OCI-LY3 (cell line): ENCODE measurements around the gene DEPP1.

Source experiments
- H2AFZ ChIP-seq: fragments of 200-600, 300-600 bp; shearing (Covaris generic); 2 replicates; pipeline ENCODE4 v1.6.0; 2014; ENCODE audit warnings: antibody characterized with exemption, low read depth, low read length
- H3K27ac ChIP-seq: fragments of 200-600, 300-600 bp; sonication (generic); 2 replicates; pipeline ENCODE4 v1.5.1; 2014; ENCODE audit warnings: mild to moderate bottlenecking, low read length, moderate library complexity, mixed read lengths
- H3K27me3 ChIP-seq: fragments of 200-600, 300-600 bp; sonication (generic); 2 replicates; pipeline ENCODE4 v1.6.1; 2014; ENCODE audit warnings: low read depth, low read length, mixed read lengths
- H3K36me3 ChIP-seq: fragments of 200-600, 300-600 bp; sonication (generic); replicated peaks from 2 replicates; pipeline ENCODE3; 2014; ENCODE audit warnings: low read depth, low read length, mixed read lengths
- H3K4me1 ChIP-seq: fragments of 300-600, 200-600 bp; sonication (generic); 2 replicates; pipeline ENCODE4 v1.6.1; 2014; ENCODE audit warnings: low read length, mixed read lengths
- H3K4me2 ChIP-seq: fragments of 200-600, 300-600 bp; sonication (generic); 2 replicates; pipeline ENCODE4 v1.6.1; 2014; ENCODE audit warnings: low read length, mixed read lengths
- H3K4me3 ChIP-seq: fragments of 300-600, 200-600 bp; sonication (generic); 2 replicates; pipeline ENCODE4 v1.5.1; 2014; ENCODE audit warnings: antibody characterized with exemption, mild to moderate bottlenecking, low read length, moderate library complexity
- H3K79me2 ChIP-seq: fragments of 300-600, 200-600 bp; shearing (Covaris generic); 2 replicates; pipeline ENCODE4 v1.6.1; 2014; ENCODE audit warnings: mild to moderate bottlenecking, low read length, mixed read lengths
- H3K9ac ChIP-seq: fragments of 300-600, 200-600 bp; shearing (Covaris generic); 2 replicates; pipeline ENCODE4 v1.6.0; 2014; ENCODE audit warnings: mild to moderate bottlenecking, low read length, moderate library complexity
- H3K9me3 ChIP-seq: fragments of 200-600, 300-600 bp; shearing (Covaris generic); 2 replicates; pipeline ENCODE4 v1.6.1; 2014; ENCODE audit warnings: low read length, mixed read lengths; ENCODE audit not compliant: insufficient read depth
- H4K20me1 ChIP-seq: fragments of 200-600, 300-600 bp; sonication (generic); 2 replicates; pipeline ENCODE4 v1.6.1; 2016; ENCODE audit warnings: low read length, mixed read lengths; ENCODE audit not compliant: insufficient read depth
- EZH2phosphoT487 ChIP-seq: fragments of 200-600 bp; shearing (Covaris generic); IDR thresholded peaks from 2 replicates; pipeline ENCODE4 v1.6.1; 2018; ENCODE audit warnings: antibody characterized with exemption, mixed run types, low read depth
- TF ChIP-seq, protein P1 (sequence below): fragments of 200-600, 300-600 bp; sonication (generic); IDR thresholded peaks from 2 replicates; pipeline ENCODE4 v1.5.1; 2014; ENCODE audit warnings: antibody characterized with exemption, low read length, low read depth

DEPP1 gene

DNA sequence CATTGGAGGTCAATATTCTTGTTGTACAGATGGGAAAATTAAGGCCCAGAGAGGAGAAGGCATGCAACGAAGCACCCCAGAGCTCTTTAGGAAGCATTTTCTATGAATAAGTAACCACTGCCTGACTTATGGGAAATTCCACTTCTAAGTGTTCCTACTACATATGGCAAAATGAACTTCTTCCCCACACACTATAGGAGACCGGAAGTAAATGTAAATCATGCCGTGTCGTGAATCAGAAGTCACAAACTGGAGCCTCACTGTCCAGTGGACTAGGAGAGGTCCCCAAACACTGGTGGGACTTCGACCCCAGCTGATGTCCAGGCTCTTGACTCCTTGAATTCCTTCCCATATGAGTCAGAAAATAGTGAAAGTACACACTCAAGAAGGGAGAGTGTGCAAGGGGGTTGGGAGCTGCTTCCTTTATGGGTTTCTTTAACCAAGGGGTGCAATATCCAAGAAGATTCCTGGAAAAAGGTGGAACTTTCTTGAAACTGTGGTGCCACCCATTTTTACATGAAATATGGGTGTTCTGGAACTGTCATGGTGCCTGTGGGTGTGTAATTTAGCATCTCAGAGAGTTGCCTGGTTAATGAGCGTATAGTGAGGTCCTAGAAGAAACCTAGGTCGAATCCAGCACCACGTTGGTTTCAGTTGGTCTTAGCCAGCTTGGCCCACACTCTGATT, 12.3 kb downstream of the DEPP1 start:
- H3K9me3 ChIP-seq, result no peaks in the 10 kb centered on the region

DNA sequence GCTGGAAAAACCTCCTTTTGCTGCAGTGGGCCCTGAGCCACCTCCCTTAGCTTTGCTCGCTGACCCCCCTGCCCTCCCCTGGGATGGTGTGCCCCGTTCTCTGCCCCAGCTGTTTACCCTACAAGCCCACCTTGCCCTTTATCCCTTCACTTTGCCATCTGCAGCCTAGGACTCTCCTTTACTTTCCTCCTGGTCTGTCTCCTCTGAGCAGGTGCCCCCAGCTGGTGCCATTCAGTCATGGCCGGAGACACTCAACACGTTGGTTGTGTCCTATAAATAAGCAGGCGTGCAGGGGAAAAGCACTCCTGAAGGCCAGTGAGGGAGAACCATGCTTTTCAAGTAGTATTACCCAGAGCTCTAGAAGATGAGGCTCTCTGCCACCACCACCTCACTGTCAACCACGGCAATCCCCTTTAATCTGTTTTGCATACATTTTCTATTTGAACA, 12.9 kb downstream of the DEPP1 start:
- no peaks in the 10 kb centered on the region for H3K9me3 ChIP-seq
- no peaks in the 10 kb centered on the region for H3K79me2 ChIP-seq
- peak overlapping the region; percentile 9; the same call in 1 of the 2 replicates for H2AFZ ChIP-seq
- peak overlapping the region; percentile 51 for H3K27ac ChIP-seq
- no peak overlapping the region for H3K4me3 ChIP-seq
- peaks cover 75% of the 10 kb centered on the region for H3K4me1 ChIP-seq
- peak overlapping the region; percentile 7; the same call in 1 of the 2 replicates for H3K9ac ChIP-seq
- peak overlapping the region; percentile 36 for H3K4me2 ChIP-seq
- H3K36me3 ChIP-seq, result no peaks in the 10 kb centered on the region
- no peaks in the 10 kb centered on the region for H4K20me1 ChIP-seq
- no peak for TF ChIP-seq EZH2phosphoT487
- TF ChIP-seq, protein P1, sequence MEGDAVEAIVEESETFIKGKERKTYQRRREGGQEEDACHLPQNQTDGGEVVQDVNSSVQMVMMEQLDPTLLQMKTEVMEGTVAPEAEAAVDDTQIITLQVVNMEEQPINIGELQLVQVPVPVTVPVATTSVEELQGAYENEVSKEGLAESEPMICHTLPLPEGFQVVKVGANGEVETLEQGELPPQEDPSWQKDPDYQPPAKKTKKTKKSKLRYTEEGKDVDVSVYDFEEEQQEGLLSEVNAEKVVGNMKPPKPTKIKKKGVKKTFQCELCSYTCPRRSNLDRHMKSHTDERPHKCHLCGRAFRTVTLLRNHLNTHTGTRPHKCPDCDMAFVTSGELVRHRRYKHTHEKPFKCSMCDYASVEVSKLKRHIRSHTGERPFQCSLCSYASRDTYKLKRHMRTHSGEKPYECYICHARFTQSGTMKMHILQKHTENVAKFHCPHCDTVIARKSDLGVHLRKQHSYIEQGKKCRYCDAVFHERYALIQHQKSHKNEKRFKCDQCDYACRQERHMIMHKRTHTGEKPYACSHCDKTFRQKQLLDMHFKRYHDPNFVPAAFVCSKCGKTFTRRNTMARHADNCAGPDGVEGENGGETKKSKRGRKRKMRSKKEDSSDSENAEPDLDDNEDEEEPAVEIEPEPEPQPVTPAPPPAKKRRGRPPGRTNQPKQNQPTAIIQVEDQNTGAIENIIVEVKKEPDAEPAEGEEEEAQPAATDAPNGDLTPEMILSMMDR, result no peak
- no peaks in the 10 kb centered on the region for H3K27me3 ChIP-seq

More for the DNA sequence above, 12.3 kb downstream of the DEPP1 start:
- TF ChIP-seq, protein P1, result no peak
- no peak for TF ChIP-seq EZH2phosphoT487
- Histone ChIP-seq H3K27me3 (no peaks in the 10 kb centered on the region), H4K20me1 (no peaks in the 10 kb centered on the region), H2AFZ (peak overlapping the region; percentile 9; the same call in 1 of the 2 replicates), H3K4me1 (peaks cover 69% of the 10 kb centered on the region), H3K36me3 (no peaks in the 10 kb centered on the region), H3K4me2 (peak overlapping the region; percentile 36), H3K27ac (peak overlapping the region; percentile 51), H3K9ac (no peak overlapping the region), H3K79me2 (no peaks in the 10 kb centered on the region), H3K4me3 (no peak overlapping the region)

DNA sequence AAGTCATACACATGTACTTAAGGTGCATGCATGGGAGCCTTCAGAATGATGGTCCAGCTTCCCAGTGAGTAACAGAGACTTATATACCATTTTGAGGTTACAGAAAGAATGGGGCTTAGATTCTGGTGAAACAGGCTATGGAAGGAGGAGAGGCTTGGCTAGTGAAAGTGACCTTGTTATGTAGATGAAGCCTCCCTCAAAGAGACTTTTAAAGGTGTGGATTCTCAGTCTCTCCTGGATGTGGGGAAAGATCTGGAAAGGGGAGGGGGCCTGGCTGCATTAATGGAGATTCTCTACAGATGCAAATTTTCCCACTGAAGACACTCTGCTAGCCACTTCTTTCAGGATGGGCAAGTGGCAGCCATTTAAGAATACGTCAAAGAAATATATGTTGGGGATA, 13.5 kb downstream of the DEPP1 start:
- Histone ChIP-seq H3K4me2 (peak overlapping the region; percentile 80), H3K4me1 (peaks cover 78% of the 10 kb centered on the region), H3K9ac (no peak overlapping the region), H3K27ac (peak overlapping the region; percentile 51; the same call in 1 of the 2 replicates), H3K36me3 (no peaks in the 10 kb centered on the region), H3K79me2 (no peaks in the 10 kb centered on the region), H3K4me3 (no peak overlapping the region), H3K27me3 (no peaks in the 10 kb centered on the region), H2AFZ (no peak overlapping the region), H3K9me3 (no peaks in the 10 kb centered on the region), H4K20me1 (no peaks in the 10 kb centered on the region)
- TF ChIP-seq, protein P1, result no peak
- TF ChIP-seq EZH2phosphoT487, result no peak

DNA sequence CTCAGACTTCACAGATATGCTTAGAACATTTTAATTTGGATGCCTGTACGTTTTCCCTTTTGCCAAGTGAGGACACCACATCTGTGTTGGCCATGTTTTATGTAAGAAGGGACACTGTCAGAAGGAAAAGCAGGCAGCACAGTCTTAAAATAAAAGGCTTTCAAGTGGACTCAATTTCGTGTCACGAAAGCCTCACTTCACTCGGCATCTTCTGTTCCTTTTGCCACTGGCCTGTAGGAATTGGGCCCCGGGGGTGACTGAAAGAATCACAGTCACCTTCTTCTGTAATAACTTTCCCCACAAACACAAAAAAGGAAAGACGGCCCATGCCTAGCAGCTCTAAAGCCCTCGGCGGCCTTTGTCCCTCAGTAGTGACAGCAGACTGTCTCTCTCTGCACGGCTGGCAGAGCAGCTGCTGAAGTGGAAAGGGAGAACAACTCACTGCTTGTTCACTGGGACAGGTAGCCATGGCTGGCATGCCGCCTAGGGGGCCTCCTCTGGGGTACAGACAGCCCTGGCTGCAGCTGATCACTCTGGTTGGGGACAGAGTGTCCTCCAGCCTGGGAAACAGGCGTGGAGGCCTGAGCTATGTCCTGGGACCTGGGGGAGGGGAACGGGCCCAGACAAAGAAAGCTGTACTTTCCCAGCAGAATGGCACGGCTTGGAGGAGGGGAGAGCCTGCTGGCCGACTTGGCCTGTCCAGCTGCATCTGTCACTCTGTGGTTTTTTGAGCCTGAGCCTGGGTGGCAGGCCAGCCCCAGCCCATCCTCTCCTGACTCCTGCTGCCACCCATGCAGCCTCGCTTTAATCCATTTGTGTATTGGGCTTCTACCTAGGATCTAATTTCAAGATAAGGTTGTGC, 14.6 kb downstream of the DEPP1 start:
- Histone ChIP-seq H3K4me3 (peak overlapping the region; percentile 53), H3K4me1 (peaks cover 80% of the 10 kb centered on the region), H3K4me2 (peak overlapping the region; percentile 80), H2AFZ (peak overlapping the region; percentile 62), H3K9ac (peak overlapping the region; percentile 51), H3K27me3 (no peaks in the 10 kb centered on the region), H3K27ac (peak overlapping the region; percentile 54), H3K9me3 (no peaks in the 10 kb centered on the region), H4K20me1 (no peaks in the 10 kb centered on the region), H3K79me2 (peaks cover 1% of the 10 kb centered on the region; the same call in 1 of the 2 replicates), H3K36me3 (no peaks in the 10 kb centered on the region)
- TF ChIP-seq, protein P1, result no peak
- TF ChIP-seq EZH2phosphoT487, result no peak
